Panc1 (cell line): ENCODE measurements around the gene HTRA3. TPM values are rescaled to one million over a fixed set of nuclear protein-coding genes. Genes with fewer than 3 reads are reported as not detected.

Experiments
- ATAC-seq: fragments of 200-7000 bp; cut with Tn5 transposase; 2 replicates; pipeline ENCODE4 v1.9.1; 2020; ENCODE audit warnings: mild to moderate bottlenecking, moderate library complexity
- BruUV-seq: library from RNA; stranded (reverse); fragments of 400-500 nt; replicated peaks from 2 replicates; lab custom pipeline; 2021; lab: Mats Ljungman, UMichigan
- CTCF ChIA-PET: fragments of 300-600 bp; sonication (Branson Sonifier 250); formaldehyde crosslinking; loops from one replicate; lab custom pipeline; 2022; ENCODE audit warnings: antibody characterized with exemption; lab: Charles Lee
- POLR2A ChIA-PET: fragments of 300-600 bp; sonication (Branson Sonifier 250); formaldehyde crosslinking; loops from one replicate; lab custom pipeline; 2022; ENCODE audit warnings: antibody characterized with exemption; lab: Charles Lee
- DNase-seq: peaks from one replicate; pipeline ENCODE4 v3.0.0-alpha.2; 2010; ENCODE audit warnings: low read depth, low spot score
- H3K27ac ChIP-seq: 2 replicates; pipeline ENCODE4 v1.5.1; 2011; ENCODE audit warnings: mild to moderate bottlenecking, low read length, inconsistent platforms
- H3K27me3 ChIP-seq: fragments of 200-500 bp; sonication (Bioruptor generic); 2 replicates; pipeline ENCODE4 v1.6.0; 2014; ENCODE audit warnings: low read length, inconsistent platforms; ENCODE audit not compliant: control insufficient read depth, insufficient read depth
- H3K36me3 ChIP-seq: fragments of 200-500 bp; sonication (Bioruptor generic); 2 replicates; pipeline ENCODE4 v1.5.1; 2014; ENCODE audit warnings: inconsistent platforms, mild to moderate bottlenecking, low read length, moderate library complexity; ENCODE audit not compliant: control insufficient read depth, insufficient read depth
- H3K4me1 ChIP-seq: 2 replicates; pipeline ENCODE4 v1.5.1; 2011; ENCODE audit warnings: inconsistent platforms, mild to moderate bottlenecking, low read length, moderate library complexity; ENCODE audit not compliant: control insufficient read depth, insufficient read depth
- H3K4me3 ChIP-seq, 2 experiments: 2 replicates each; pipeline ENCODE4 v1.5.1; 2011 to 2012; ENCODE audit warnings: low read depth in 2 of 2, low read length in 2 of 2, mild to moderate bottlenecking in 2 of 2, inconsistent platforms in 1 of 2, moderate library complexity in 1 of 2
- H3K9me3 ChIP-seq: fragments of 200-500 bp; sonication (Bioruptor generic); 2 replicates; pipeline ENCODE4 v1.5.1; 2014; ENCODE audit warnings: low read depth, mild to moderate bottlenecking, inconsistent platforms, low read length, moderate library complexity; ENCODE audit not compliant: control insufficient read depth, insufficient read depth
- POLR2AphosphoS5 ChIP-seq: IDR thresholded peaks from 2 replicates; pipeline ENCODE4 v1.6.1; 2012; ENCODE audit warnings: mild to moderate bottlenecking, low read depth, low read length, moderate library complexity
- SIN3A ChIP-seq: IDR thresholded peaks from 2 replicates; pipeline ENCODE4 v1.6.1; 2012; ENCODE audit warnings: low read depth, mild to moderate bottlenecking, low read length, moderate library complexity, borderline replicate concordance; ENCODE audit not compliant: insufficient read depth
- TCF7L2 ChIP-seq: IDR thresholded peaks from 2 replicates; pipeline ENCODE4 v1.6.1; 2011; ENCODE audit warnings: mild to moderate bottlenecking, low read depth, low read length, inconsistent platforms
- in situ Hi-C: cut with HindIII; loops from 2 replicates; pipeline ENCODE4 v1.10.0; 2016; ENCODE audit warnings: low sequenced_read_pairs, low pct_unique_long_range_greater_than_20kb
- intact Hi-C: fragments of 100-400 bp; cut with micrococcal nuclease; formaldehyde crosslinking; loops from one replicate; pipeline ENCODE4 v1.10.0; 2022; ENCODE audit not compliant: unreplicated experiment
- total RNA-seq: library from RNA; stranded (reverse); gene quantifications from one replicate; pipeline ENCODE4 v1.2.1, GENCODE V29; 2021; ENCODE audit not compliant: unreplicated experiment
- TF ChIP-seq, protein P1 (sequence below): fragments of 450-650 bp; IDR thresholded peaks from 2 replicates; pipeline ENCODE4 v1.5.1; 2017; ENCODE audit warnings: mild to moderate bottlenecking
- TF ChIP-seq, protein P2 (sequence below), 2 experiments: IDR thresholded peaks; 2 replicates each; pipeline ENCODE4 v1.6.1; 2011 to 2012; ENCODE audit warnings: low read depth in 2 of 2, control low read depth in 1 of 2, low read length in 1 of 2, mild to moderate bottlenecking in 1 of 2, moderate library complexity in 1 of 2; ENCODE audit not compliant: insufficient read depth in 1 of 2

Gene HTRA3
- total RNA-seq, 1 experiment from 2014 or later = 0.98 TPM

DNA sequence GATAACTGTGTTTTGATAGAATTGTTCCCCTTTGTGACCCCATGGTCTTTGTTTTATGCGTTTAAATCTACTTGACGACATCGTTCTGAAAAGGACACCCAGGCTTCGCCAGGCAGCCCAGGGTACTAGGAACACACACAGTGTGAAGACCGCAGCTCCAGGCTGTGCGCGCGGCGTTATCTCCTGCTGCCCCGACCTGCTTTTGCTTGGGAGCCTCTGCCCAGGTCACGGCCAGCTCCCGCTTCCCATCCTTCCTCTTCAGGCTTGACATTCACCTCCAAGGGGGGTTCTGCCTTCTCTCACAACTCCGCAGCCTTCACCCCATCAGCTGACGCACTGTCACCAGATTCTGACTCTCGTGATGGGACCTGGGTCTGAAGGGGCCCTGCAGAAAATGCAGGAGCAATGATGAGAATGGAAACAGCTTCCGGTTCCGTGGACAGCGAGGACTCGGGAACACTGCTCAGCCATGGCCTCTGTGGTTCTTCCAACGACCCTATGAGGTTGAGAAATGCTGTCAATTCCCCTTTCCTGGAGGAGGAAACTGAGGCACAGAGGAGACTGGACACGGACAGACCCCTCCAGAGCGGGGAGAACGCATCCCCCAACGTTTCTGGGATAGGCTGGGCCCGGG is 536 bp upstream of the HTRA3 start:
- TF ChIP-seq SIN3A = no peak
- Histone ChIP-seq H3K4me3 (peak overlapping the region in 1 of 2 experiments; percentile 20; a peak in 1 of 4 replicates), H3K27me3 (no peaks in the 10 kb centered on the region; the same call in 1 of the 2 replicates), H3K9me3 (no peaks in the 10 kb centered on the region), H3K36me3 (no peaks in the 10 kb centered on the region), H3K4me1 (no peaks in the 10 kb centered on the region), H3K27ac (no peak overlapping the region)
- in situ Hi-C loops = no loop called here
- DNase-seq (no peak), ATAC-seq (no peak)
- no TSS peak for BruUV-seq
- intact Hi-C loops = no loop called here
- ChIA-PET POLR2A (no interaction called here), CTCF (no interaction called here)

DNA sequence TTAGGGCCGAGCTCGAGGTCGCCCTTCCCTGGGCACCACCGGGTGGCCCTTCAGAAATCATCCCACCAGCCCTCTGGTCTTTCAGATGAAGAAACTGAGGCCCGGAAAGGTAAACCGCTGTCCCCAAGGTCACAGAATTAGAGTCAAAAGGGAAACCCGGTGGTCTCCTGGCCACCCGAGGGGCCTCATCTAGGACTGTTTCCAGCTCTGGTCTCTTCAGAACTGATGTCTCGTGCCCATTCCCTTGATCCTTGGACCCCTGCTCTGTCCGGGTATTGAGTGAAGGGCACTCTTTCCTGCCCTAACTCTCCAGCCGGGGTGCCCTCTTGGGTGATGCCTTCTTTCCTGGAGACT is 841 bp downstream of the HTRA3 start:
- ATAC-seq (no peak), DNase-seq (no peak)
- in situ Hi-C loops = no loop called here
- CTCF ChIA-PET = no interaction called here
- H3K27me3 ChIP-seq = no peaks in the 10 kb centered on the region; the same call in 1 of the 2 replicates
- H3K4me1 ChIP-seq = no peaks in the 10 kb centered on the region
- POLR2A ChIA-PET = no interaction called here
- H3K9me3 ChIP-seq = no peaks in the 10 kb centered on the region
- TF ChIP-seq, protein P1, sequence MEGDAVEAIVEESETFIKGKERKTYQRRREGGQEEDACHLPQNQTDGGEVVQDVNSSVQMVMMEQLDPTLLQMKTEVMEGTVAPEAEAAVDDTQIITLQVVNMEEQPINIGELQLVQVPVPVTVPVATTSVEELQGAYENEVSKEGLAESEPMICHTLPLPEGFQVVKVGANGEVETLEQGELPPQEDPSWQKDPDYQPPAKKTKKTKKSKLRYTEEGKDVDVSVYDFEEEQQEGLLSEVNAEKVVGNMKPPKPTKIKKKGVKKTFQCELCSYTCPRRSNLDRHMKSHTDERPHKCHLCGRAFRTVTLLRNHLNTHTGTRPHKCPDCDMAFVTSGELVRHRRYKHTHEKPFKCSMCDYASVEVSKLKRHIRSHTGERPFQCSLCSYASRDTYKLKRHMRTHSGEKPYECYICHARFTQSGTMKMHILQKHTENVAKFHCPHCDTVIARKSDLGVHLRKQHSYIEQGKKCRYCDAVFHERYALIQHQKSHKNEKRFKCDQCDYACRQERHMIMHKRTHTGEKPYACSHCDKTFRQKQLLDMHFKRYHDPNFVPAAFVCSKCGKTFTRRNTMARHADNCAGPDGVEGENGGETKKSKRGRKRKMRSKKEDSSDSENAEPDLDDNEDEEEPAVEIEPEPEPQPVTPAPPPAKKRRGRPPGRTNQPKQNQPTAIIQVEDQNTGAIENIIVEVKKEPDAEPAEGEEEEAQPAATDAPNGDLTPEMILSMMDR = no peak
- no peak for TF ChIP-seq TCF7L2
- H3K4me3 ChIP-seq = no peak overlapping the region
- intact Hi-C loops = no loop called here
- no peak overlapping the region for H3K27ac ChIP-seq
- no TSS peak for BruUV-seq
- H3K36me3 ChIP-seq = no peaks in the 10 kb centered on the region

DNA sequence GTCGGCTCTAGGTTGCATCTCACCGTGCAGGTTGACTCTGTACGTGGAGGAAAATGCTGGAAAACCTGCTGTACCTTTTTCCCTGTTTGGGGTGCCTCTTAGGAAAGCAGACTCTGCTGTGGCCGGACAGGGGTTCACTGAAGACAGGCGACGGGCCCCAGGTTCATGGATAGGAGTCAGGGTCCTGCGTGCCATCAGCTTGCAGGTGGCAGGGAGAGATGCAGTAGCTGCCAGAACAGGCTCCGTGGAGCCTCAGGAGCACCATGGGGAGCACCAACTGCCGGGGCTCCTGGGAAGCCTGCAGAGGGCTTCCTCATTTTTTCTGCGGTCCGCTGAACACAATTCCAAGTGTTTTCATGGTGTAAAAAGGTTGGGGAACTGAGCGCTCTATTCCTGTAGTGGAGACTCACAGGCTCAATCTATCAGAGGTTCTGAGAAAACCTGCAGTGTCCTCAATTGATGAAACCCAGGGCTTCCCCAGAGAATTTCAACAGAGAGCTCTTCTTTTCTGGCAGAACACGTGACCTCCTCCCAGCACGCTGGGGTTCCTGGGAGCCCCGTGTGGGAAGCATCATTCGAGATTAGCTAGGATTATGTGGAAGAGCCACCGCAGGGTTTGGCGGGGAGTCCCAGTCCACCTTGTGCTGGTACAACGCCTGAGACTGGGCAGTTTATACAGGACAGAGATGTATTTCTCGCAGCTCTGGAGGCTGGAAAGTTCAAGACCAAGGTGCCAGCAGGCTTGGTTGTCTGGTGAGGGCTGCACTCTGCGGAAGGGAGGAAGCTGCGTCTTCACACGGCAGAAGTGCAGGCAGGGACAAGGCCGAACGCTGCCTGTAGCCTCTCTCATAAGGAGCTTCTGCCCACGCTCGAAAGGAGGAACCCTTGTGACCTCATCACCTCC is 1.6 kb downstream of the HTRA3 start:
- POLR2A ChIA-PET = interaction anchor here (0.6 kb wide), 1 partner anchor 126 kb away, joined by 10 read pairs; no protein-coding TSS in a partner anchor

More for the DNA sequence above, 1.6 kb downstream of the HTRA3 start:
- intact Hi-C loops = no loop called here
- Histone ChIP-seq H3K9me3 (no peaks in the 10 kb centered on the region), H3K36me3 (no peaks in the 10 kb centered on the region), H3K27me3 (no peaks in the 10 kb centered on the region; the same call in 1 of the 2 replicates), H3K27ac (no peak overlapping the region), H3K4me1 (no peaks in the 10 kb centered on the region), H3K4me3 (no peak overlapping the region)
- ATAC-seq (no peak), DNase-seq (no peak)
- in situ Hi-C loops = no loop called here
- TF ChIP-seq, protein P2, sequence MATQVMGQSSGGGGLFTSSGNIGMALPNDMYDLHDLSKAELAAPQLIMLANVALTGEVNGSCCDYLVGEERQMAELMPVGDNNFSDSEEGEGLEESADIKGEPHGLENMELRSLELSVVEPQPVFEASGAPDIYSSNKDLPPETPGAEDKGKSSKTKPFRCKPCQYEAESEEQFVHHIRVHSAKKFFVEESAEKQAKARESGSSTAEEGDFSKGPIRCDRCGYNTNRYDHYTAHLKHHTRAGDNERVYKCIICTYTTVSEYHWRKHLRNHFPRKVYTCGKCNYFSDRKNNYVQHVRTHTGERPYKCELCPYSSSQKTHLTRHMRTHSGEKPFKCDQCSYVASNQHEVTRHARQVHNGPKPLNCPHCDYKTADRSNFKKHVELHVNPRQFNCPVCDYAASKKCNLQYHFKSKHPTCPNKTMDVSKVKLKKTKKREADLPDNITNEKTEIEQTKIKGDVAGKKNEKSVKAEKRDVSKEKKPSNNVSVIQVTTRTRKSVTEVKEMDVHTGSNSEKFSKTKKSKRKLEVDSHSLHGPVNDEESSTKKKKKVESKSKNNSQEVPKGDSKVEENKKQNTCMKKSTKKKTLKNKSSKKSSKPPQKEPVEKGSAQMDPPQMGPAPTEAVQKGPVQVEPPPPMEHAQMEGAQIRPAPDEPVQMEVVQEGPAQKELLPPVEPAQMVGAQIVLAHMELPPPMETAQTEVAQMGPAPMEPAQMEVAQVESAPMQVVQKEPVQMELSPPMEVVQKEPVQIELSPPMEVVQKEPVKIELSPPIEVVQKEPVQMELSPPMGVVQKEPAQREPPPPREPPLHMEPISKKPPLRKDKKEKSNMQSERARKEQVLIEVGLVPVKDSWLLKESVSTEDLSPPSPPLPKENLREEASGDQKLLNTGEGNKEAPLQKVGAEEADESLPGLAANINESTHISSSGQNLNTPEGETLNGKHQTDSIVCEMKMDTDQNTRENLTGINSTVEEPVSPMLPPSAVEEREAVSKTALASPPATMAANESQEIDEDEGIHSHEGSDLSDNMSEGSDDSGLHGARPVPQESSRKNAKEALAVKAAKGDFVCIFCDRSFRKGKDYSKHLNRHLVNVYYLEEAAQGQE (IDR thresholded peaks at IDR 0.05; ENCODE audit: insufficient read depth in 1 of 2, low read depth in 2 of 2, low read length in 1 of 2) = no peak
- TF ChIP-seq SIN3A = no peak
- TF ChIP-seq TCF7L2 = no peak
- no peak for TF ChIP-seq POLR2AphosphoS5
- TF ChIP-seq, protein P1 = no peak
- no TSS peak for BruUV-seq
- CTCF ChIA-PET = no interaction called here
